ENCODE measurements around the gene PIP5K1B. TPM values are rescaled to one million over a fixed set of nuclear protein-coding genes. Genes with fewer than 3 reads are reported as not detected.

PIP5K1B gene
- total RNA-seq, 4 donors from 2014 or later = 0.63 to 1.6 (median 0.98) TPM

GRCh38 chr9:68827837-68828744 is 123.1 kb downstream of the PIP5K1B start:
- H3K27me3 ChIP-seq = no peaks in the 10 kb centered on the region
- no peak for DNase-seq
- H3K4me1 ChIP-seq = no peaks in the 10 kb centered on the region
- H3K36me3 ChIP-seq = no peaks in the 10 kb centered on the region
- 89% methylated on average over 14 of the region's 14 CpGs for WGBS, 2 donors
- intact Hi-C loops (cut with DNase I) = no loop called here
- H3K9me3 ChIP-seq = no peaks in the 10 kb centered on the region
- no peak overlapping the region for H3K4me3 ChIP-seq (replicated peaks in 1 of 3)
- H3K27ac ChIP-seq = no peak overlapping the region
- TF ChIP-seq POLR2A (IDR thresholded peaks at IDR 0.05) = no peak
- TF ChIP-seq, protein P1, sequence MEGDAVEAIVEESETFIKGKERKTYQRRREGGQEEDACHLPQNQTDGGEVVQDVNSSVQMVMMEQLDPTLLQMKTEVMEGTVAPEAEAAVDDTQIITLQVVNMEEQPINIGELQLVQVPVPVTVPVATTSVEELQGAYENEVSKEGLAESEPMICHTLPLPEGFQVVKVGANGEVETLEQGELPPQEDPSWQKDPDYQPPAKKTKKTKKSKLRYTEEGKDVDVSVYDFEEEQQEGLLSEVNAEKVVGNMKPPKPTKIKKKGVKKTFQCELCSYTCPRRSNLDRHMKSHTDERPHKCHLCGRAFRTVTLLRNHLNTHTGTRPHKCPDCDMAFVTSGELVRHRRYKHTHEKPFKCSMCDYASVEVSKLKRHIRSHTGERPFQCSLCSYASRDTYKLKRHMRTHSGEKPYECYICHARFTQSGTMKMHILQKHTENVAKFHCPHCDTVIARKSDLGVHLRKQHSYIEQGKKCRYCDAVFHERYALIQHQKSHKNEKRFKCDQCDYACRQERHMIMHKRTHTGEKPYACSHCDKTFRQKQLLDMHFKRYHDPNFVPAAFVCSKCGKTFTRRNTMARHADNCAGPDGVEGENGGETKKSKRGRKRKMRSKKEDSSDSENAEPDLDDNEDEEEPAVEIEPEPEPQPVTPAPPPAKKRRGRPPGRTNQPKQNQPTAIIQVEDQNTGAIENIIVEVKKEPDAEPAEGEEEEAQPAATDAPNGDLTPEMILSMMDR (IDR thresholded peaks at IDR 0.05) = no peak

GRCh38 chr9:68832101-68832500 is 127.1 kb downstream of the PIP5K1B start:
- DNase-seq = no peak
- Histone ChIP-seq H3K27me3 (no peaks in the 10 kb centered on the region), H3K4me1 (no peaks in the 10 kb centered on the region), H3K4me3 (replicated peaks in 1 of 3) (no peak overlapping the region), H3K9me3 (no peaks in the 10 kb centered on the region), H3K27ac (no peak overlapping the region), H3K36me3 (no peaks in the 10 kb centered on the region)
- TF ChIP-seq, protein P1 (IDR thresholded peaks at IDR 0.05) = no peak
- intact Hi-C loops (cut with DNase I) = no loop called here

GRCh38 chr9:68832861-68833518 is 128.0 kb downstream of the PIP5K1B start:
- no peak for DNase-seq
- no peaks in the 10 kb centered on the region for H3K9me3 ChIP-seq
- 83 to 88% methylated on average over 7 of the region's 7 CpGs for WGBS, 2 donors
- TF ChIP-seq, protein P1 (IDR thresholded peaks at IDR 0.05) = no peak
- TF ChIP-seq POLR2A (IDR thresholded peaks at IDR 0.05) = no peak
- no peaks in the 10 kb centered on the region for H3K4me1 ChIP-seq
- H3K27ac ChIP-seq = no peak overlapping the region
- H3K4me3 ChIP-seq (replicated peaks in 1 of 3) = no peak overlapping the region
- H3K36me3 ChIP-seq = no peaks in the 10 kb centered on the region
- no peaks in the 10 kb centered on the region for H3K27me3 ChIP-seq
- intact Hi-C loops (cut with DNase I) = no loop called here

DNA sequence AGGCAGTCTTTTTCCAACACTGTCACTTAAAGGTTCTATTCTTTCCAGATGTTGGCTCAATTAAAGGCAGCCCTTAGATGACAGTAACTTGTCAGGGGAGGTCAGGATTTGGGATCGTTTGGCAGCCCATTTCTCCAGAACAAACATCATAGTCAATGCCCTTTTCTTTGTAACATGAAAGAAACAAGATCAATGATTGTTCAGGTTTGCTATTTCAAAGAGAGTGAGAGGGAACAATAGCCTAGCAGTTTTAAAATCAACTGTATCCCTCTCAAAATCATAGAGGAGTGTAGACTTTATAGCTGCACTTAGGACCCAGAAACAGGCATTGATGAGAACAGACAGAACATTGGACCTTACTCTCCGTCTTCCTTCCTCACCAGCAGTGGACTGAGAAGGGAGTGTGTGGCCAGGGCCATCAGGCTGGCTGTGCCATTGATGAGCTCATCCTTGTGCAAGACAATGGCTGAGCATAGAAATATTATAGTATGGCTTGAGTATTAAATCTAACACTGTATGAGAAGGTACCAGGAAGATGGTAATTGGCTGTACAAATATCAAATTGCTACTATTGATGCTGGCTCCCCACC is 130.0 kb downstream of the PIP5K1B start:
- H3K4me1 ChIP-seq = no peaks in the 10 kb centered on the region
- TF ChIP-seq, protein P1 (IDR thresholded peaks at IDR 0.05) = no peak
- TF ChIP-seq POLR2A (IDR thresholded peaks at IDR 0.05) = no peak
- DNase-seq = no peak
- H3K36me3 ChIP-seq = no peaks in the 10 kb centered on the region
- intact Hi-C loops (cut with DNase I) = no loop called here
- H3K4me3 ChIP-seq (replicated peaks in 1 of 3) = no peak overlapping the region
- no peaks in the 10 kb centered on the region for H3K9me3 ChIP-seq
- 59 to 66% methylated on average over 2 of the region's 2 CpGs for WGBS, 2 donors
- no peaks in the 10 kb centered on the region for H3K27me3 ChIP-seq
- H3K27ac ChIP-seq = no peak overlapping the region

GRCh38 chr9:68836788-68837187 is 131.7 kb downstream of the PIP5K1B start:
- H3K27me3 ChIP-seq = no peaks in the 10 kb centered on the region
- H3K4me3 ChIP-seq (replicated peaks in 1 of 3) = no peak overlapping the region
- no peak overlapping the region for H3K27ac ChIP-seq
- DNase-seq = no peak
- H3K9me3 ChIP-seq = no peaks in the 10 kb centered on the region
- WGBS, 2 donors = 68 to 75% methylated on average over 5 of the region's 5 CpGs
- no peaks in the 10 kb centered on the region for H3K36me3 ChIP-seq
- no peak for TF ChIP-seq POLR2A (IDR thresholded peaks at IDR 0.05)
- TF ChIP-seq, protein P1 (IDR thresholded peaks at IDR 0.05) = no peak
- no peaks in the 10 kb centered on the region for H3K4me1 ChIP-seq
- intact Hi-C loops (cut with DNase I) = no loop called here
